Measurements from ENCODE around the gene ABHD17A. TPM values are rescaled to one million over a fixed set of nuclear protein-coding genes. Genes with fewer than 3 reads are reported as not detected.

The ABHD17A gene
- total RNA-seq, 1 experiment from 2014 or later, result 47.5 TPM

DNA sequence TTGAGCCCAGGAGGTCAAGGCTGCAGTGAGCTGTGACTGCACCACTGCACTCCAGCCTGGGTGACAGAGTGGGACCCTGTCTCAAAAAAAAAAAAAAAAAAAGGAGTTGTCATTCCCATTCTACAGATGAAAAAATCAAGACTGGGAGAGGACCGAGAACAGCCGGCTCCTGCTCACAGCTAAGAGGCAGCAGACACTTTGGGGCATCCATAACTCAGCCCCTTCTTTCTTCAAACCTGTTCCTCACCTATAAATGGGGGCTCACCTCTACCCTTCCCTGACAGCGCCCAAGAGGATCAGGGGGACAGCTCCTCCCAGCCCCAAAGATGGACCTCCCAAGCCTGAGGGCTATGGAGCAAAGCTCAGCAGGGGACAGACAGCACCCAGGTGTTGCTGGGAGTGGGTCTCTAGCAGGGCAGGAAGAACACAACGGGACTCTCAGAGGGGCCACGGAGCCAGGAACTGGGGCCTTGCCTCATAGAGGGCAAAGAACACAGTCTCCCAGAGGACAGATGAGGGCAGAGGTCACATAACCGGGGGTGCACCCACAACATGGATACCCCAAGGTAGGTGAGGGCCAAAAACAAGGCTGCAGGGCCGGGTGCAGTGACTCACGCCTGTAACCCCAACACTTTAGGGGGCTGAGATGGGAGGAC is 18.5 kb downstream of the ABHD17A start:
- no peaks in the 10 kb centered on the region for H3K27me3 ChIP-seq (ENCODE audit: insufficient read depth, low read length)
- DNase-seq, result no peak
- H2BK20ac ChIP-seq (ENCODE audit: low read depth, low read length, poor library complexity, severe bottlenecking), result no peak overlapping the region
- H3K4me2 ChIP-seq (ENCODE audit: insufficient read depth, insufficient read length, low read length), result no peak overlapping the region
- H3K23ac ChIP-seq (ENCODE audit: insufficient read length, low read depth, low read length), result no peak overlapping the region
- H3K14ac ChIP-seq (ENCODE audit: insufficient read depth, low read length), result no peak overlapping the region
- peaks cover 4% of the 10 kb centered on the region; the same call in 1 of the 2 replicates for H3K79me2 ChIP-seq (ENCODE audit: insufficient read depth, low read length)
- no peak overlapping the region for H3K27ac ChIP-seq (ENCODE audit: insufficient read length, low read depth, low read length)
- H3K4me1 ChIP-seq (ENCODE audit: insufficient read depth, low read length), result no peaks in the 10 kb centered on the region; the same call in 1 of the 2 replicates
- H3K9me3 ChIP-seq (ENCODE audit: control insufficient read depth, low read depth, low read length), result no peaks in the 10 kb centered on the region
- Mint-ChIP-seq H3K27me3 (ENCODE audit: low read depth) (no peaks in the 10 kb centered on the region), H3K36me3 (ENCODE audit: insufficient read depth in 1 of 3, low read depth in 3 of 3) (peaks cover 0 to 8% (median 2%) of the 10 kb centered on the region in 3 experiments; a peak in 2 of 7 replicates), H3K4me1 (peaks cover under 1 to 3% of the 10 kb centered on the region in 2 experiments; a peak in 3 of 4 replicates), H3K9me3 (no peaks in the 10 kb centered on the region), H3K4me3 (peak overlapping the region in 1 of 2 experiments; percentile 38; a peak in 1 of 5 replicates), H3K27ac (peak overlapping the region in 1 of 3 experiments; percentile 70; a peak in 1 of 7 replicates)
- no peak overlapping the region for H4K8ac ChIP-seq (replicated peaks; ENCODE audit: insufficient read length, low read depth, low read length)
- H3K18ac ChIP-seq (ENCODE audit: insufficient read length, low read depth, low read length), result no peak overlapping the region
- no peak overlapping the region for H2BK120ac ChIP-seq (ENCODE audit: low read depth, low read length, poor library complexity, severe bottlenecking)
- H2BK5ac ChIP-seq (ENCODE audit: insufficient read length, low read length), result no peak overlapping the region
- H2BK15ac ChIP-seq (ENCODE audit: low read depth, low read length), result no peak overlapping the region
- no peak overlapping the region for H4K91ac ChIP-seq (ENCODE audit: insufficient read length, low read depth, low read length)
- H2BK12ac ChIP-seq (ENCODE audit: insufficient read length, low read depth, low read length), result no peak overlapping the region
- TF ChIP-seq, protein P1, sequence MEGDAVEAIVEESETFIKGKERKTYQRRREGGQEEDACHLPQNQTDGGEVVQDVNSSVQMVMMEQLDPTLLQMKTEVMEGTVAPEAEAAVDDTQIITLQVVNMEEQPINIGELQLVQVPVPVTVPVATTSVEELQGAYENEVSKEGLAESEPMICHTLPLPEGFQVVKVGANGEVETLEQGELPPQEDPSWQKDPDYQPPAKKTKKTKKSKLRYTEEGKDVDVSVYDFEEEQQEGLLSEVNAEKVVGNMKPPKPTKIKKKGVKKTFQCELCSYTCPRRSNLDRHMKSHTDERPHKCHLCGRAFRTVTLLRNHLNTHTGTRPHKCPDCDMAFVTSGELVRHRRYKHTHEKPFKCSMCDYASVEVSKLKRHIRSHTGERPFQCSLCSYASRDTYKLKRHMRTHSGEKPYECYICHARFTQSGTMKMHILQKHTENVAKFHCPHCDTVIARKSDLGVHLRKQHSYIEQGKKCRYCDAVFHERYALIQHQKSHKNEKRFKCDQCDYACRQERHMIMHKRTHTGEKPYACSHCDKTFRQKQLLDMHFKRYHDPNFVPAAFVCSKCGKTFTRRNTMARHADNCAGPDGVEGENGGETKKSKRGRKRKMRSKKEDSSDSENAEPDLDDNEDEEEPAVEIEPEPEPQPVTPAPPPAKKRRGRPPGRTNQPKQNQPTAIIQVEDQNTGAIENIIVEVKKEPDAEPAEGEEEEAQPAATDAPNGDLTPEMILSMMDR (conservative IDR thresholded peaks at IDR 0.05), result no peak
- no CpG with 5 or more reads among the region's 8 CpGs for WGBS (ENCODE audit: extremely low coverage, insufficient read length, low lambda C conversion rate)
- no peak overlapping the region for H3K4ac ChIP-seq (ENCODE audit: low read depth, low read length)
- H3K56ac ChIP-seq (ENCODE audit: insufficient read length, low read depth, low read length), result no peak overlapping the region
- H3T11ph ChIP-seq (ENCODE audit: low read length), result no peak overlapping the region
- peaks cover 3% of the 10 kb centered on the region for H4K20me1 ChIP-seq (ENCODE audit: control insufficient read depth, insufficient read depth, insufficient read length)
- peaks cover 6% of the 10 kb centered on the region for H3K23me2 ChIP-seq (ENCODE audit: insufficient read length, low read depth, low read length, poor library complexity, severe bottlenecking)
- H3K9ac ChIP-seq (ENCODE audit: extremely low read depth, insufficient read length, low read length), result no peak overlapping the region
- no peak overlapping the region for H2AFZ ChIP-seq (ENCODE audit: low read length)
- no peaks in the 10 kb centered on the region for H3K79me1 ChIP-seq (ENCODE audit: insufficient read depth, low read depth, low read length, poor library complexity, severe bottlenecking)
- H2AK5ac ChIP-seq (ENCODE audit: insufficient read length, low read length), result no peak overlapping the region
- H4K5ac ChIP-seq (ENCODE audit: insufficient read length, low read depth, low read length), result no peak overlapping the region
